GM23338 (cell line): Measurements from ENCODE around the gene HTR3C. TPM values are rescaled to one million over a fixed set of nuclear protein-coding genes. Genes with fewer than 3 reads are reported as not detected.
"Not testable (repeated sequence)": the region's sequence is repeated elsewhere in the genome, so short reads cannot be mapped to it uniquely, and the experiment has no call there.

Source experiments
- ATAC-seq: fragments of 200-7000 bp; cut with Tn5 transposase; 3 replicates; pipeline ENCODE4 v1.9.1; 2020
- DNase-seq: peaks from one replicate; pipeline ENCODE4 v3.0.0-alpha.2; 2015; ENCODE audit warnings: low spot score
- H2AFZ ChIP-seq: fragments of 200-600 bp; sonication (generic); 2 replicates; pipeline ENCODE4 v1.8.0; 2016; ENCODE audit warnings: antibody characterized with exemption, mild to moderate bottlenecking, moderate library complexity
- H3F3A ChIP-seq: fragments of 200-600 bp; sonication (generic); replicated peaks from 2 replicates; pipeline ENCODE4 v1.8.0; 2017; ENCODE audit warnings: antibody characterized with exemption, mixed run types, low read depth
- H3K27ac ChIP-seq: fragments of 200-600 bp; sonication (generic); 2 replicates; pipeline ENCODE4 v1.6.1; 2016; ENCODE audit warnings: low read depth
- H3K27me3 ChIP-seq: fragments of 200-600 bp; sonication (generic); 2 replicates; pipeline ENCODE4 v1.8.0; 2016; ENCODE audit warnings: mild to moderate bottlenecking, mixed run types, moderate library complexity; ENCODE audit not compliant: insufficient read depth
- H3K36me3 ChIP-seq: fragments of 200-600 bp; sonication (generic); 2 replicates; pipeline ENCODE4 v1.8.0; 2016; ENCODE audit warnings: mild to moderate bottlenecking; ENCODE audit not compliant: insufficient read depth
- H3K4me1 ChIP-seq: fragments of 200-600 bp; sonication (generic); 2 replicates; pipeline ENCODE4 v1.8.0; 2016; ENCODE audit warnings: mild to moderate bottlenecking, moderate library complexity; ENCODE audit not compliant: insufficient read depth
- H3K4me2 ChIP-seq: fragments of 200-600 bp; sonication (generic); 2 replicates; pipeline ENCODE4 v1.7.1; 2017; ENCODE audit warnings: mixed run types
- H3K4me3 ChIP-seq: fragments of 200-600 bp; sonication (generic); 2 replicates; pipeline ENCODE4 v1.6.1; 2016; ENCODE audit warnings: mixed run types
- H3K79me2 ChIP-seq: fragments of 200-600 bp; sonication (generic); replicated peaks from 2 replicates; pipeline ENCODE4 v1.8.0; 2017; ENCODE audit warnings: mild to moderate bottlenecking; ENCODE audit not compliant: insufficient read depth
- H3K9me2 ChIP-seq: fragments of 200-600 bp; sonication (generic); 2 replicates; pipeline ENCODE4 v1.8.0; 2017; ENCODE audit not compliant: insufficient read depth
- H4K20me1 ChIP-seq: fragments of 200-600 bp; sonication (generic); replicated peaks from 2 replicates; pipeline ENCODE4 v1.8.0; 2017; ENCODE audit warnings: mild to moderate bottlenecking; ENCODE audit not compliant: insufficient read depth
- H3K27ac Mint-ChIP-seq: 2 replicates; pipeline ENCODE4 v1.8.0; 2020; ENCODE audit warnings: inconsistent platforms, mild to moderate bottlenecking, moderate library complexity, mixed read lengths
- H3K27me3 Mint-ChIP-seq: 3 replicates; pipeline ENCODE4 v1.8.0; 2022; ENCODE audit warnings: low read depth, mild to moderate bottlenecking, moderate library complexity, mixed read lengths, inconsistent platforms; ENCODE audit not compliant: insufficient read depth, poor library complexity
- H3K36me3 Mint-ChIP-seq: 3 replicates; pipeline ENCODE4 v1.8.0; 2021; ENCODE audit warnings: low read depth, mild to moderate bottlenecking, inconsistent platforms, moderate library complexity, mixed read lengths
- H3K4me1 Mint-ChIP-seq: 3 replicates; pipeline ENCODE4 v1.8.0; 2020; ENCODE audit warnings: mild to moderate bottlenecking, inconsistent platforms, mixed read lengths
- H3K4me3 Mint-ChIP-seq: 3 replicates; pipeline ENCODE4 v1.8.0; 2021; ENCODE audit warnings: moderate library complexity, mild to moderate bottlenecking, inconsistent platforms, mixed read lengths
- H3K9me3 Mint-ChIP-seq: 3 replicates; pipeline ENCODE4 v1.8.0; 2020; ENCODE audit warnings: moderate library complexity, mild to moderate bottlenecking, inconsistent platforms, mixed read lengths
- EZH2 ChIP-seq: fragments of 200-600 bp; sonication (generic); IDR thresholded peaks from one replicate; pipeline ENCODE4 v1.8.0; 2017; ENCODE audit warnings: antibody characterized with exemption, mild to moderate bottlenecking, low read depth; ENCODE audit not compliant: unreplicated experiment
- NANOG ChIP-seq: IDR thresholded peaks from 2 replicates; pipeline ENCODE4 v1.6.1; 2016; ENCODE audit warnings: antibody characterized with exemption, borderline replicate concordance
- ZNF114 ChIP-seq: fragments of 250-450 bp; sonication (Bioruptor Pico); IDR thresholded peaks from 2 replicates; pipeline ENCODE4 v1.5.0; 2020; ENCODE audit warnings: mild to moderate bottlenecking, moderate library complexity
- polyA plus RNA-seq: library from polyadenylated mRNA; unstranded; fragments of >200 nt; fragmentation: Nextera tagmentation; extraction: Ambion mirVana; gene quantifications from 2 replicates; pipeline ENCODE4 v1.2.1, GENCODE V29; 2016
- total RNA-seq: library from RNA; depleted of rRNA; stranded (reverse); fragments of >200 nt; shearing (Covaris generic); gene quantifications from 2 replicates; pipeline ENCODE4 v1.2.3, GENCODE V29; 2014
- TF ChIP-seq, protein P1 (sequence below): fragments of 250-450 bp; sonication (Bioruptor Pico); IDR thresholded peaks from 2 replicates; pipeline ENCODE4 v1.5.0; 2020; ENCODE audit warnings: mild to moderate bottlenecking, moderate library complexity

HTR3C gene
- total and polyA plus RNA-seq, 2 experiments from 2014 or later, result not detected

DNA sequence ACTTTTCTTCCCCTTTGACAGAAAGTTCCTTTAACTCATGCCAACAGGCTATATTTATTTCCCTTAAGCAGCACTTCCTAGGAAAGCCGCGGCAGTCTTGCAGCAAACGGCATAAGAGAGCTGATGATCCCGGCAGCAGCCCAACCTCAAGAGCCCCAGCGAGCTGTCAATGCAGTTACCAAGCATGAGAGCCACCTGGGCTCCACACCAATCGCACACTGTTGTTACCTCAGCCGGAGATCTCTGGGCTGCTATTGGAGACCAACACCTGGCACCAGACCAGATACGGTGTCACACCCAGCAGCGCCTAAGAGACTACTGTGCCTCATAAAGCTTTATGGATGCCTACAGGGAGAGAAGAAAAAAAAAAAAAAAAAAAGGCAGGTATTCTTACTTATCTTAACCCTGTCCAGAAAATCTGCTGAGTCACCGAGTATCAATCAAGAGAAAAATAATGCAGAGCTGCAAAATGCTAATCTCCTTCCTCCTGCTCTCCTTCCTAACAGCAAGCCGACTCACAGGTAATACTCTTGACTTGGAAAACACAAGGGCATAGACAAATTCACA lies 46.8 kb upstream of the HTR3C start (continued):
- TF ChIP-seq ZNF114 (CRISPR knock-in tag) (no peak), EZH2 (no peak), NANOG (no peak)

DNA sequence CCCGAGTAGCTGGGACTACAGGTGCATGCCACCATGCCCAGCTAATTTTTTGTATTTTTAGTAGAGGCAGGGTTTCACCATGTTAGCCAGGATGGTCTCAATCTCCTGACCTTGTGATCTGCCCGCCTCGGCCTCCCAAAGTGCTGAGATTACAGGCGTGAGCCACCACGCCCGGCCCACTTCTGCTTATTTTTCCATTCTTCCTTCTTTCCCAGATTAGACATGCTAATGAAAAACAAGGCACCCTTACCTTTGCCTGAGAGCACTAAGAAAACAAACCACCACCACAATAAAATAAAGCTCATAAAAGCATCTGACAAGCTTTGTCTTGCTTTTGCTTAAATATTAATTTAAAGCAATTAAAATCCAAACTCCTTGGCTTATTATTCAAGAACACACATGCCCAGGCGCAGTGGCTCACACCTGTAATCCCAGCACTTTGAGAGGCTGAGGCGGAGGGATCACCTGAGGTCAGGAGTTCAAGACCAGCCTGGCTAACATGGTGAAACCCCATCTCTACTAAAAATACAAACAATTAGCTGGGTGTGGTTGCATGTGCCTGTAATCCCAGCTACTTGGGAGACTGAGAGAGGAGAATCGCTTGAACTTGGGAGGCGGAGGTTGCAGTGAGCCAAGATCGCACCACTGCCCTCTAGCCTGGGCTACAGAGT lies 45.6 kb upstream of the HTR3C start:
- not testable (repeated sequence) for H3K4me1 ChIP-seq, H3K36me3 ChIP-seq, H3K4me3 ChIP-seq, H4K20me1 ChIP-seq, H3K27me3 Mint-ChIP-seq, H3K9me3 Mint-ChIP-seq, ATAC-seq, H3K4me3 Mint-ChIP-seq, H2AFZ ChIP-seq, H3F3A ChIP-seq, H3K4me2 ChIP-seq, DNase-seq, H3K9me2 ChIP-seq, H3K27me3 ChIP-seq
- Histone ChIP-seq H3K27ac (0 out of 2 replicates have a peak overlapping the region, but pooled peaks have one; percentile 2), H3K79me2 (peaks cover 35% of the 10 kb centered on the region)
- peaks cover 21% of the 10 kb centered on the region for H3K36me3 Mint-ChIP-seq
- H3K27ac Mint-ChIP-seq, result 0 out of 2 replicates have a peak overlapping the region, but pooled peaks have one; percentile 38
- H3K4me1 Mint-ChIP-seq, result peaks cover 10% of the 10 kb centered on the region; the same call in 2 of the 3 replicates

DNA sequence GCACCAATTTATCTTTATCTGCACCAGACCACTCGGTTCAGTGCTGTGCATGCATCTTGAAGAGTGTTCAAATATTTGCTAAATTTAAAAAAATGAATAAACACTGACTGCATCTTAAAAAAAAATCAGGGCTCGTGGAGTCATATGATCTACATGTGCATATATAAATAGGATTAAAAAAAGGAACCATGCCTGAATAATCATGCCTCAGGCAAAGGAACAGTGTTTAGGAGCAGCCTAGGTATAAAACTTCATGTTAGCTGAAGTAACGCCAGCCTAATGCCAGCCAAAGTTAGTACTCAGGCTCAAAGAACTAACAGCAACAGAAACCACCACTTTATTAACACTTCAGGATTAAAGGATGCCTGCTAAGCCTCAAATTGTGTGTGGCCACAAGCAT lies 44.7 kb upstream of the HTR3C start:
- DNase-seq (no peak), ATAC-seq (no peak)
- Mint-ChIP-seq H3K36me3 (peaks cover 28% of the 10 kb centered on the region), H3K9me3 (no peaks in the 10 kb centered on the region; the same call in 2 of the 3 replicates), H3K27ac (no peak overlapping the region), H3K4me3 (no peak overlapping the region), H3K27me3 (peaks cover 2% of the 10 kb centered on the region), H3K4me1 (peaks cover 10% of the 10 kb centered on the region; the same call in 2 of the 3 replicates)
- H3K9me2 ChIP-seq, result no peaks in the 10 kb centered on the region
- H3K27ac ChIP-seq, result peak overlapping the region; percentile 21; the same call in 1 of the 2 replicates
- H3K27me3 ChIP-seq, result no peaks in the 10 kb centered on the region
- H3K79me2 ChIP-seq, result peaks cover 35% of the 10 kb centered on the region
- H4K20me1 ChIP-seq, result no peaks in the 10 kb centered on the region; the same call in 1 of the 2 replicates
- no peaks in the 10 kb centered on the region for H3K4me1 ChIP-seq
- TF ChIP-seq, protein P1, sequence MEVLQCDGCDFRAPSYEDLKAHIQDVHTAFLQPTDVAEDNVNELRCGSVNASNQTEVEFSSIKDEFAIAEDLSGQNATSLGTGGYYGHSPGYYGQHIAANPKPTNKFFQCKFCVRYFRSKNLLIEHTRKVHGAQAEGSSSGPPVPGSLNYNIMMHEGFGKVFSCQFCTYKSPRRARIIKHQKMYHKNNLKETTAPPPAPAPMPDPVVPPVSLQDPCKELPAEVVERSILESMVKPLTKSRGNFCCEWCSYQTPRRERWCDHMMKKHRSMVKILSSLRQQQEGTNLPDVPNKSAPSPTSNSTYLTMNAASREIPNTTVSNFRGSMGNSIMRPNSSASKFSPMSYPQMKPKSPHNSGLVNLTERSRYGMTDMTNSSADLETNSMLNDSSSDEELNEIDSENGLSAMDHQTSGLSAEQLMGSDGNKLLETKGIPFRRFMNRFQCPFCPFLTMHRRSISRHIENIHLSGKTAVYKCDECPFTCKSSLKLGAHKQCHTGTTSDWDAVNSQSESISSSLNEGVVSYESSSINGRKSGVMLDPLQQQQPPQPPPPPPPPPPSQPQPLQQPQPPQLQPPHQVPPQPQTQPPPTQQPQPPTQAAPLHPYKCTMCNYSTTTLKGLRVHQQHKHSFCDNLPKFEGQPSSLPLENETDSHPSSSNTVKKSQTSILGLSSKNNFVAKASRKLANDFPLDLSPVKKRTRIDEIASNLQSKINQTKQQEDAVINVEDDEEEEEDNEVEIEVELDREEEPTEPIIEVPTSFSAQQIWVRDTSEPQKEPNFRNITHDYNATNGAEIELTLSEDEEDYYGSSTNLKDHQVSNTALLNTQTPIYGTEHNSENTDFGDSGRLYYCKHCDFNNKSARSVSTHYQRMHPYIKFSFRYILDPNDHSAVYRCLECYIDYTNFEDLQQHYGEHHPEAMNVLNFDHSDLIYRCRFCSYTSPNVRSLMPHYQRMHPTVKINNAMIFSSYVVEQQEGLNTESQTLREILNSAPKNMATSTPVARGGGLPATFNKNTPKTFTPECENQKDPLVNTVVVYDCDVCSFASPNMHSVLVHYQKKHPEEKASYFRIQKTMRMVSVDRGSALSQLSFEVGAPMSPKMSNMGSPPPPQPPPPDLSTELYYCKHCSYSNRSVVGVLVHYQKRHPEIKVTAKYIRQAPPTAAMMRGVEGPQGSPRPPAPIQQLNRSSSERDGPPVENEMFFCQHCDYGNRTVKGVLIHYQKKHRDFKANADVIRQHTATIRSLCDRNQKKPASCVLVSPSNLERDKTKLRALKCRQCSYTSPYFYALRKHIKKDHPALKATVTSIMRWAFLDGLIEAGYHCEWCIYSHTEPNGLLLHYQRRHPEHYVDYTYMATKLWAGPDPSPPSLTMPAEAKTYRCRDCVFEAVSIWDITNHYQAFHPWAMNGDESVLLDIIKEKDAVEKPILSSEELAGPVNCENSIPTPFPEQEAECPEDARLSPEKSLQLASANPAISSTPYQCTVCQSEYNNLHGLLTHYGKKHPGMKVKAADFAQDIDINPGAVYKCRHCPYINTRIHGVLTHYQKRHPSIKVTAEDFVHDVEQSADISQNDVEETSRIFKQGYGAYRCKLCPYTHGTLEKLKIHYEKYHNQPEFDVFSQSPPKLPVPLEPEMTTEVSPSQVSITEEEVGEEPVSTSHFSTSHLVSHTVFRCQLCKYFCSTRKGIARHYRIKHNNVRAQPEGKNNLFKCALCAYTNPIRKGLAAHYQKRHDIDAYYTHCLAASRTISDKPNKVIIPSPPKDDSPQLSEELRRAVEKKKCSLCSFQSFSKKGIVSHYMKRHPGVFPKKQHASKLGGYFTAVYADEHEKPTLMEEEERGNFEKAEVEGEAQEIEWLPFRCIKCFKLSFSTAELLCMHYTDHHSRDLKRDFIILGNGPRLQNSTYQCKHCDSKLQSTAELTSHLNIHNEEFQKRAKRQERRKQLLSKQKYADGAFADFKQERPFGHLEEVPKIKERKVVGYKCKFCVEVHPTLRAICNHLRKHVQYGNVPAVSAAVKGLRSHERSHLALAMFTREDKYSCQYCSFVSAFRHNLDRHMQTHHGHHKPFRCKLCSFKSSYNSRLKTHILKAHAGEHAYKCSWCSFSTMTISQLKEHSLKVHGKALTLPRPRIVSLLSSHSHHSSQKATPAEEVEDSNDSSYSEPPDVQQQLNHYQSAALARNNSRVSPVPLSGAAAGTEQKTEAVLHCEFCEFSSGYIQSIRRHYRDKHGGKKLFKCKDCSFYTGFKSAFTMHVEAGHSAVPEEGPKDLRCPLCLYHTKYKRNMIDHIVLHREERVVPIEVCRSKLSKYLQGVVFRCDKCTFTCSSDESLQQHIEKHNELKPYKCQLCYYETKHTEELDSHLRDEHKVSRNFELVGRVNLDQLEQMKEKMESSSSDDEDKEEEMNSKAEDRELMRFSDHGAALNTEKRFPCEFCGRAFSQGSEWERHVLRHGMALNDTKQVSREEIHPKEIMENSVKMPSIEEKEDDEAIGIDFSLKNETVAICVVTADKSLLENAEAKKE, result no peak
- H3F3A ChIP-seq, result no peaks in the 10 kb centered on the region
- no peak overlapping the region for H3K4me2 ChIP-seq
- no peak overlapping the region for H2AFZ ChIP-seq
- peaks cover 4% of the 10 kb centered on the region; the same call in 1 of the 2 replicates for H3K36me3 ChIP-seq
- no peak overlapping the region for H3K4me3 ChIP-seq
